Neuronal stem cell (in vitro differentiated cells): ENCODE measurements around the gene SCYL3.

Source experiments
- DNase-seq: peaks from one replicate; pipeline ENCODE4 v3.0.0-alpha.2; 2013; ENCODE audit warnings: low spot score
- H2AFZ ChIP-seq: one replicate; pipeline ENCODE4 v1.6.1; 2013; ENCODE audit warnings: mild to moderate bottlenecking, low read length, inconsistent platforms
- H2AK5ac ChIP-seq: 2 replicates; pipeline ENCODE4 v1.6.1; 2013; ENCODE audit warnings: low read depth, mild to moderate bottlenecking, inconsistent platforms, low read length, moderate library complexity, mixed read lengths
- H2BK120ac ChIP-seq: 2 replicates; pipeline ENCODE4 v1.6.1; 2013; ENCODE audit warnings: low read depth, mild to moderate bottlenecking, inconsistent platforms, low read length, moderate library complexity, mixed read lengths
- H2BK12ac ChIP-seq: one replicate; pipeline ENCODE4 v1.6.1; 2013; ENCODE audit warnings: low read length, inconsistent platforms
- H2BK15ac ChIP-seq: 2 replicates; pipeline ENCODE4 v1.6.1; 2013; ENCODE audit warnings: mild to moderate bottlenecking, low read length, inconsistent platforms, mixed read lengths
- H2BK5ac ChIP-seq: one replicate; pipeline ENCODE4 v1.6.1; 2013; ENCODE audit warnings: inconsistent platforms, mild to moderate bottlenecking, low read length, moderate library complexity
- H3K14ac ChIP-seq: one replicate; pipeline ENCODE4 v1.6.1; 2013; ENCODE audit warnings: low read length, inconsistent platforms
- H3K18ac ChIP-seq: 2 replicates; pipeline ENCODE4 v1.6.1; 2013; ENCODE audit warnings: low read length, inconsistent platforms
- H3K23ac ChIP-seq: 2 replicates; pipeline ENCODE4 v1.6.1; 2013; ENCODE audit warnings: low read depth, mild to moderate bottlenecking, mixed read lengths, low read length, inconsistent platforms; ENCODE audit not compliant: poor library complexity
- H3K27ac ChIP-seq: replicated peaks from 3 replicates; pipeline ENCODE4 v1.5.1; 2013; ENCODE audit warnings: low read length, inconsistent platforms
- H3K27me3 ChIP-seq, 3 experiments: 2 replicates each; pipeline ENCODE4 v1.6.1; 2013; ENCODE audit warnings: low read length in 3 of 3, mild to moderate bottlenecking in 2 of 3, inconsistent platforms in 1 of 3, low read depth in 1 of 3, mixed read lengths in 1 of 3, moderate library complexity in 1 of 3; ENCODE audit not compliant: control insufficient read depth in 3 of 3, insufficient read depth in 3 of 3
- H3K36me3 ChIP-seq, 2 donors: replicated peaks in 1 of 2; 2 replicates each; pipeline ENCODE4 v1.6.1; 2013; ENCODE audit warnings: low read length in 2 of 2; ENCODE audit not compliant: control insufficient read depth in 2 of 2, insufficient read depth in 2 of 2
- H3K4ac ChIP-seq: 2 replicates; pipeline ENCODE4 v1.6.1; 2013; ENCODE audit warnings: inconsistent platforms, mild to moderate bottlenecking, low read length, moderate library complexity
- H3K4me1 ChIP-seq, 2 donors: 1 replicate in 1 of 2; 2 replicates in 1 of 2; pipeline ENCODE4 v1.6.1; 2013; ENCODE audit warnings: low read length in 2 of 2, low read depth in 1 of 2; ENCODE audit not compliant: control insufficient read depth in 2 of 2, insufficient read depth in 1 of 2
- H3K4me2 ChIP-seq: one replicate; pipeline ENCODE4 v1.6.1; 2013; ENCODE audit warnings: mild to moderate bottlenecking, low read length, inconsistent platforms; ENCODE audit not compliant: insufficient read depth, poor library complexity, severe bottlenecking
- H3K4me3 ChIP-seq, 2 donors: 2 replicates each; pipeline ENCODE4 v1.5.1; 2013; ENCODE audit warnings: low read length in 2 of 2, mild to moderate bottlenecking in 2 of 2, inconsistent platforms in 1 of 2, moderate library complexity in 1 of 2
- H3K79me1 ChIP-seq: one replicate; pipeline ENCODE4 v1.6.1; 2013; ENCODE audit warnings: low read depth, mild to moderate bottlenecking, inconsistent platforms, low read length, moderate library complexity
- H3K9ac ChIP-seq: one replicate; pipeline ENCODE4 v1.6.1; 2013; ENCODE audit warnings: mild to moderate bottlenecking, low read depth, low read length, inconsistent platforms; ENCODE audit not compliant: poor library complexity
- H3K9me3 ChIP-seq, 2 donors: replicated peaks in 1 of 2; 2 replicates each; pipeline versions ENCODE3 to v1.6.1; 2013; ENCODE audit warnings: low read length in 2 of 2, mild to moderate bottlenecking in 2 of 2, inconsistent platforms in 1 of 2, low read depth in 1 of 2, mixed read lengths in 1 of 2, moderate library complexity in 1 of 2; ENCODE audit not compliant: control insufficient read depth in 2 of 2, insufficient read depth in 1 of 2
- H4K8ac ChIP-seq: one replicate; pipeline ENCODE4 v1.6.1; 2013; ENCODE audit warnings: low read depth, mild to moderate bottlenecking, inconsistent platforms, low read length, moderate library complexity
- H4K91ac ChIP-seq: one replicate; pipeline ENCODE4 v1.6.1; 2013; ENCODE audit warnings: low read length, low read depth, mild to moderate bottlenecking, inconsistent platforms; ENCODE audit not compliant: poor library complexity
- WGBS, 2 donors: extraction: QIAGEN DNeasy Blood & Tissue Kit; methylation state at CpG; one replicate each; pipeline ENCODE4 v1.1.7; 2013; ENCODE audit warnings: missing lambda C conversion rate in 2 of 2, mixed read lengths in 1 of 2; ENCODE audit not compliant: insufficient read length in 2 of 2, insufficient replicate concordance in 1 of 2; ENCODE audit errors: extremely low coverage in 2 of 2; 5-methylcytosine and 5-hydroxymethylcytosine counted together

Gene SCYL3

GRCh38 chr1:169906938-169907337, 13.2 kb upstream of the SCYL3 start:
- Histone ChIP-seq H3K9me3 (no peaks in the 10 kb centered on the region), H4K8ac (no peak overlapping the region), H3K9ac (no peak overlapping the region), H2AK5ac (no peak overlapping the region), H3K27me3 (peaks cover 0 to 3% (median 0%) of the 10 kb centered on the region in 3 experiments), H3K4me1 (no peaks in the 10 kb centered on the region), H2AFZ (no peak overlapping the region), H2BK15ac (no peak overlapping the region), H3K4ac (no peak overlapping the region), H3K18ac (no peak overlapping the region), H2BK120ac (no peak overlapping the region), H3K79me1 (no peaks in the 10 kb centered on the region), H3K4me3 (no peak overlapping the region), H3K14ac (no peak overlapping the region), H3K36me3 (no peaks in the 10 kb centered on the region), H3K23ac (no peak overlapping the region), H4K91ac (no peak overlapping the region), H3K4me2 (no peak overlapping the region), H3K27ac (no peak overlapping the region), H2BK12ac (no peak overlapping the region), H2BK5ac (no peak overlapping the region)
- no peak for DNase-seq

- Histone ChIP-seq H3K14ac (no peak overlapping the region), H2AFZ (no peak overlapping the region), H3K27me3 (peaks cover 0 to 8% (median 0%) of the 10 kb centered on the region in 3 experiments), H3K9ac (no peak overlapping the region), H3K79me1 (no peaks in the 10 kb centered on the region), H4K91ac (no peak overlapping the region), H2BK12ac (no peak overlapping the region), H3K4ac (no peak overlapping the region), H2AK5ac (no peak overlapping the region), H3K9me3 (no peaks in the 10 kb centered on the region), H2BK5ac (no peak overlapping the region), H3K36me3 (no peaks in the 10 kb centered on the region), H3K4me3 (no peak overlapping the region), H3K4me1 (no peaks in the 10 kb centered on the region), H2BK120ac (no peak overlapping the region), H3K18ac (no peak overlapping the region), H4K8ac (no peak overlapping the region), H3K23ac (no peak overlapping the region), H3K4me2 (no peak overlapping the region), H2BK15ac (no peak overlapping the region), H3K27ac (no peak overlapping the region)
- WGBS, 2 donors, result no CpG with 5 or more reads among the region's 1 CpG
- DNase-seq, result no peak
These were observed 11.1 kb upstream of the SCYL3 start for GRCh38 chr1:169904834-169905233.

GRCh38 chr1:169902751-169903150, 9.1 kb upstream of the SCYL3 start:
- H2BK5ac ChIP-seq, result no peak overlapping the region
- no peaks in the 10 kb centered on the region for H3K36me3 ChIP-seq
- no peak overlapping the region for H2BK120ac ChIP-seq
- no peaks in the 10 kb centered on the region for H3K79me1 ChIP-seq
- no peak overlapping the region for H2BK12ac ChIP-seq
- H3K4me3 ChIP-seq, result no peak overlapping the region
- WGBS, 2 donors, result no CpG with 5 or more reads among the region's 5 CpGs
- no peak overlapping the region for H2BK15ac ChIP-seq
- peaks cover 0 to 28% (median 0%) of the 10 kb centered on the region in 3 experiments for H3K27me3 ChIP-seq
- no peak for DNase-seq
- H4K8ac ChIP-seq, result no peak overlapping the region
- no peaks in the 10 kb centered on the region for H3K4me1 ChIP-seq
- H3K18ac ChIP-seq, result no peak overlapping the region
- H2AFZ ChIP-seq, result no peak overlapping the region
- H3K27ac ChIP-seq, result no peak overlapping the region
- no peak overlapping the region for H3K14ac ChIP-seq
- H3K23ac ChIP-seq, result no peak overlapping the region
- no peak overlapping the region for H2AK5ac ChIP-seq
- no peaks in the 10 kb centered on the region for H3K9me3 ChIP-seq
- no peak overlapping the region for H3K4ac ChIP-seq
- H4K91ac ChIP-seq, result no peak overlapping the region
- no peak overlapping the region for H3K4me2 ChIP-seq
- no peak overlapping the region for H3K9ac ChIP-seq

GRCh38 chr1:169901115-169901514, 7.4 kb upstream of the SCYL3 start:
- Histone ChIP-seq H3K4me1 (no peaks in the 10 kb centered on the region), H3K9ac (no peak overlapping the region), H2BK5ac (no peak overlapping the region), H3K14ac (no peak overlapping the region), H3K23ac (no peak overlapping the region), H2BK12ac (no peak overlapping the region), H3K79me1 (no peaks in the 10 kb centered on the region), H2BK15ac (no peak overlapping the region), H4K91ac (no peak overlapping the region), H2BK120ac (no peak overlapping the region), H2AFZ (no peak overlapping the region), H3K18ac (no peak overlapping the region), H3K4ac (no peak overlapping the region), H4K8ac (no peak overlapping the region), H2AK5ac (no peak overlapping the region), H3K36me3 (no peaks in the 10 kb centered on the region), H3K4me2 (no peak overlapping the region), H3K27ac (no peak overlapping the region), H3K4me3 (no peak overlapping the region), H3K9me3 (no peaks in the 10 kb centered on the region), H3K27me3 (peaks cover 0 to 44% (median 0%) of the 10 kb centered on the region in 3 experiments)
- no peak for DNase-seq
